Tibial nerve (tissue), 3 donors: ENCODE measurements around the gene KIF9.

Source experiments
- POLR2A ChIP-seq, 2 donors: fragments of 450-650 bp; IDR thresholded peaks; one replicate each; pipeline ENCODE4 v1.6.1; 2017; ENCODE audit warnings: antibody characterized with exemption in 2 of 2, mild to moderate bottlenecking in 2 of 2, moderate library complexity in 2 of 2
- TF ChIP-seq, protein P1 (sequence below), 5 experiments: fragments of 200-600 bp in 3 of 5; fragments of 450-650 bp in 2 of 5; sonication (generic) in 3 of 5; IDR thresholded peaks; one replicate each; pipeline ENCODE4 v1.5.1; 2016 to 2019; ENCODE audit warnings: antibody characterized with exemption in 5 of 5, mild to moderate bottlenecking in 3 of 5, moderate library complexity in 2 of 5

DNA sequence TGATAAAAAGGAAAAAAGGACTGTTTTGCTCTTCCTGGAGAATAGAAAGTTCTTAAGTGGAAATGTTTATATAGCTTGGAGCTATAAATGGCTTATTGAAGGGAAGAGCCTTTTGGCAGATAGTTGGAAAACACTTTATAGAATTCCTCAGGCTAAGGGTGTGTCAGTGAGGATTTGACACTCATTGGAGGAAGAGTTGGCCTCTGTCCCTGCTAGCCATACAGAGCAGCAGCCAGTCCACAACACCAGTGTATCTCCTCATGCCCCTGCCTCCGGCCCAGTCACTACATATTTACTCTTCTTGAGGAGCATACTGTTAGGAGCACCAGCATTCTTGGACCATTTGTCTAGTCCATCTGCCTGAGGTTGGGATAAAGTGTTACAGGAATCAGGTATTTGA, 36.3 kb upstream of the KIF9 start:
- TF ChIP-seq POLR2A (IDR thresholded peaks at IDR 0.05) = no peak
- TF ChIP-seq, protein P1, sequence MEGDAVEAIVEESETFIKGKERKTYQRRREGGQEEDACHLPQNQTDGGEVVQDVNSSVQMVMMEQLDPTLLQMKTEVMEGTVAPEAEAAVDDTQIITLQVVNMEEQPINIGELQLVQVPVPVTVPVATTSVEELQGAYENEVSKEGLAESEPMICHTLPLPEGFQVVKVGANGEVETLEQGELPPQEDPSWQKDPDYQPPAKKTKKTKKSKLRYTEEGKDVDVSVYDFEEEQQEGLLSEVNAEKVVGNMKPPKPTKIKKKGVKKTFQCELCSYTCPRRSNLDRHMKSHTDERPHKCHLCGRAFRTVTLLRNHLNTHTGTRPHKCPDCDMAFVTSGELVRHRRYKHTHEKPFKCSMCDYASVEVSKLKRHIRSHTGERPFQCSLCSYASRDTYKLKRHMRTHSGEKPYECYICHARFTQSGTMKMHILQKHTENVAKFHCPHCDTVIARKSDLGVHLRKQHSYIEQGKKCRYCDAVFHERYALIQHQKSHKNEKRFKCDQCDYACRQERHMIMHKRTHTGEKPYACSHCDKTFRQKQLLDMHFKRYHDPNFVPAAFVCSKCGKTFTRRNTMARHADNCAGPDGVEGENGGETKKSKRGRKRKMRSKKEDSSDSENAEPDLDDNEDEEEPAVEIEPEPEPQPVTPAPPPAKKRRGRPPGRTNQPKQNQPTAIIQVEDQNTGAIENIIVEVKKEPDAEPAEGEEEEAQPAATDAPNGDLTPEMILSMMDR (IDR thresholded peaks at IDR 0.05) = no peak
